ENCODE results near the gene PTPRN2. TPM values are rescaled to one million over a fixed set of nuclear protein-coding genes. Genes with fewer than 3 reads are reported as not detected.

Gene PTPRN2
- total RNA-seq, 4 donors from 2014 or later = 14.9 to 34.3 (median 21.3) TPM

- no peak overlapping the region for H3K4me3 ChIP-seq
- H3K9me3 ChIP-seq = no peaks in the 10 kb centered on the region
- H3K27me3 ChIP-seq = no peaks in the 10 kb centered on the region
- TF ChIP-seq POLR2A (IDR thresholded peaks at IDR 0.05) = no peak
- TF ChIP-seq CTCF (IDR thresholded peaks at IDR 0.05) = no peak
- no peaks in the 10 kb centered on the region for H3K4me1 ChIP-seq
- H3K27ac ChIP-seq = no peak overlapping the region
- no peaks in the 10 kb centered on the region for H3K36me3 ChIP-seq
- DNase-seq = no peak
Observed at GRCh38 chr7:157872447-157872846, 715.2 kb downstream of the PTPRN2 start.

- no peaks in the 10 kb centered on the region for H3K9me3 ChIP-seq
- no peaks in the 10 kb centered on the region for H3K36me3 ChIP-seq
- no peak overlapping the region for H3K4me3 ChIP-seq
- H3K4me1 ChIP-seq = no peaks in the 10 kb centered on the region
- H3K27me3 ChIP-seq = no peaks in the 10 kb centered on the region
- DNase-seq = no peak
- TF ChIP-seq CTCF (IDR thresholded peaks at IDR 0.05) (no peak), POLR2A (IDR thresholded peaks at IDR 0.05) (no peak)
- H3K27ac ChIP-seq = no peak overlapping the region
Observed at GRCh38 chr7:157871681-157872080, 715.9 kb downstream of the PTPRN2 start.

GRCh38 chr7:157870644-157871290 is 716.9 kb downstream of the PTPRN2 start:
- no peak overlapping the region for H3K27ac ChIP-seq
- no peaks in the 10 kb centered on the region for H3K9me3 ChIP-seq
- no peaks in the 10 kb centered on the region for H3K36me3 ChIP-seq
- no peak overlapping the region for H3K4me3 ChIP-seq
- TF ChIP-seq POLR2A (IDR thresholded peaks at IDR 0.05) (no peak), CTCF (IDR thresholded peaks at IDR 0.05) (no peak)
- no peak for DNase-seq
- H3K27me3 ChIP-seq = no peaks in the 10 kb centered on the region
- no peaks in the 10 kb centered on the region for H3K4me1 ChIP-seq

GRCh38 chr7:157869793-157870192 is 717.8 kb downstream of the PTPRN2 start:
- no peak for DNase-seq
- no peaks in the 10 kb centered on the region for H3K9me3 ChIP-seq
- no peak overlapping the region for H3K4me3 ChIP-seq
- TF ChIP-seq POLR2A (IDR thresholded peaks at IDR 0.05) (no peak), CTCF (IDR thresholded peaks at IDR 0.05) (no peak)
- H3K4me1 ChIP-seq = no peaks in the 10 kb centered on the region
- no peaks in the 10 kb centered on the region for H3K27me3 ChIP-seq
- H3K36me3 ChIP-seq = no peaks in the 10 kb centered on the region
- no peak overlapping the region for H3K27ac ChIP-seq

- Histone ChIP-seq H3K27me3 (no peaks in the 10 kb centered on the region), H3K36me3 (no peaks in the 10 kb centered on the region), H3K4me1 (no peaks in the 10 kb centered on the region), H3K9me3 (no peaks in the 10 kb centered on the region), H3K4me3 (no peak overlapping the region), H3K27ac (no peak overlapping the region)
- TF ChIP-seq CTCF (IDR thresholded peaks at IDR 0.05) (no peak), POLR2A (IDR thresholded peaks at IDR 0.05) (no peak)
- no peak for DNase-seq
Observed at GRCh38 chr7:157867685-157868305, 719.8 kb downstream of the PTPRN2 start.
